A673 (cell line): ENCODE data around the gene PYCARD.

Source experiments
- EZH2 ChIP-seq: fragments of 200-600 bp; sonication (generic); IDR thresholded peaks from 2 replicates; pipeline ENCODE4 v1.6.1; 2017; ENCODE audit warnings: borderline replicate concordance, low read depth, mild to moderate bottlenecking, mixed read lengths, antibody characterized with exemption, low read length; ENCODE audit not compliant: poor library complexity, severe bottlenecking
- TF ChIP-seq, protein P1 (sequence below): fragments of 300-800, 200-600 bp; sonication (generic); conservative IDR thresholded peaks from 2 replicates; pipeline ENCODE4 v1.5.1; 2017; ENCODE audit warnings: low read depth, mild to moderate bottlenecking, antibody characterized with exemption, low read length, moderate library complexity, mixed read lengths

GRCh38 chr16:31157136-31157535 lies 45.4 kb downstream of the PYCARD start:
- TF ChIP-seq, protein P1, sequence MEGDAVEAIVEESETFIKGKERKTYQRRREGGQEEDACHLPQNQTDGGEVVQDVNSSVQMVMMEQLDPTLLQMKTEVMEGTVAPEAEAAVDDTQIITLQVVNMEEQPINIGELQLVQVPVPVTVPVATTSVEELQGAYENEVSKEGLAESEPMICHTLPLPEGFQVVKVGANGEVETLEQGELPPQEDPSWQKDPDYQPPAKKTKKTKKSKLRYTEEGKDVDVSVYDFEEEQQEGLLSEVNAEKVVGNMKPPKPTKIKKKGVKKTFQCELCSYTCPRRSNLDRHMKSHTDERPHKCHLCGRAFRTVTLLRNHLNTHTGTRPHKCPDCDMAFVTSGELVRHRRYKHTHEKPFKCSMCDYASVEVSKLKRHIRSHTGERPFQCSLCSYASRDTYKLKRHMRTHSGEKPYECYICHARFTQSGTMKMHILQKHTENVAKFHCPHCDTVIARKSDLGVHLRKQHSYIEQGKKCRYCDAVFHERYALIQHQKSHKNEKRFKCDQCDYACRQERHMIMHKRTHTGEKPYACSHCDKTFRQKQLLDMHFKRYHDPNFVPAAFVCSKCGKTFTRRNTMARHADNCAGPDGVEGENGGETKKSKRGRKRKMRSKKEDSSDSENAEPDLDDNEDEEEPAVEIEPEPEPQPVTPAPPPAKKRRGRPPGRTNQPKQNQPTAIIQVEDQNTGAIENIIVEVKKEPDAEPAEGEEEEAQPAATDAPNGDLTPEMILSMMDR = no peak
- TF ChIP-seq EZH2 = no peak
